DND-41 (cell line): ENCODE data around the gene APBB1IP.

Source experiments
- ATAC-seq: fragments of 200-7000 bp; cut with Tn5 transposase; 3 replicates; pipeline ENCODE4 v1.9.1; 2021; ENCODE audit warnings: low read depth; ENCODE audit not compliant: insufficient read depth
- DNase-seq: peaks from one replicate; pipeline ENCODE4 v3.0.0-alpha.2; 2020
- H2AFZ ChIP-seq: 2 replicates; pipeline ENCODE4 v1.6.0; 2012; ENCODE audit warnings: low read depth, low read length
- H3K27ac ChIP-seq: 2 replicates; pipeline ENCODE4 v1.5.1; 2012; ENCODE audit warnings: low read length, inconsistent platforms
- H3K27me3 ChIP-seq: fragments of 200-600 bp; sonication (generic); 2 replicates; pipeline ENCODE4 v1.6.0; 2012; ENCODE audit warnings: low read length, mild to moderate bottlenecking, inconsistent platforms; ENCODE audit not compliant: insufficient read depth, poor library complexity
- H3K36me3 ChIP-seq: 2 replicates; pipeline ENCODE4 v1.5.1; 2012; ENCODE audit warnings: low read length, inconsistent platforms; ENCODE audit not compliant: insufficient read depth
- H3K4me1 ChIP-seq: 2 replicates; pipeline ENCODE4 v1.5.1; 2012; ENCODE audit warnings: mild to moderate bottlenecking, low read length; ENCODE audit not compliant: insufficient read depth
- H3K4me2 ChIP-seq: 2 replicates; pipeline ENCODE4 v1.6.0; 2012; ENCODE audit warnings: mild to moderate bottlenecking, moderate library complexity, low read length, inconsistent platforms; ENCODE audit not compliant: insufficient read depth
- H3K4me3 ChIP-seq, 2 experiments: fragments of 200-600 bp in 1 of 2; shearing (Covaris generic) in 1 of 2; 2 replicates each; pipeline ENCODE4 v1.5.1; 2012 to 2016; ENCODE audit warnings: inconsistent platforms in 2 of 2, low read length in 2 of 2, mild to moderate bottlenecking in 2 of 2, low read depth in 1 of 2, moderate library complexity in 1 of 2
- H3K79me2 ChIP-seq: 2 replicates; pipeline ENCODE4 v1.6.0; 2012; ENCODE audit warnings: low read length, inconsistent platforms; ENCODE audit not compliant: insufficient read depth
- H3K9ac ChIP-seq: 2 replicates; pipeline ENCODE4 v1.6.0; 2012; ENCODE audit warnings: low read depth, mild to moderate bottlenecking, inconsistent platforms, low read length, moderate library complexity
- H3K9me3 ChIP-seq: 2 replicates; pipeline ENCODE4 v1.5.1; 2012; ENCODE audit warnings: low read length, moderate library complexity, mild to moderate bottlenecking, inconsistent platforms; ENCODE audit not compliant: insufficient read depth, severe bottlenecking
- H4K20me1 ChIP-seq: 2 replicates; pipeline ENCODE4 v1.6.0; 2012; ENCODE audit warnings: low read length; ENCODE audit not compliant: insufficient read depth
- EZH2 ChIP-seq: IDR thresholded peaks from 3 replicates; pipeline ENCODE4 v1.6.1; 2012; ENCODE audit warnings: borderline replicate concordance, low read depth, mild to moderate bottlenecking, moderate library complexity, low read length, inconsistent platforms; ENCODE audit not compliant: severe bottlenecking
- TF ChIP-seq, protein P1 (sequence below): IDR thresholded peaks from 2 replicates; pipeline ENCODE4 v1.5.1; 2012; ENCODE audit warnings: borderline replicate concordance, low read length, moderate library complexity, mild to moderate bottlenecking; ENCODE audit not compliant: poor library complexity, severe bottlenecking; ENCODE audit errors: extremely low read depth

Gene APBB1IP

DNA sequence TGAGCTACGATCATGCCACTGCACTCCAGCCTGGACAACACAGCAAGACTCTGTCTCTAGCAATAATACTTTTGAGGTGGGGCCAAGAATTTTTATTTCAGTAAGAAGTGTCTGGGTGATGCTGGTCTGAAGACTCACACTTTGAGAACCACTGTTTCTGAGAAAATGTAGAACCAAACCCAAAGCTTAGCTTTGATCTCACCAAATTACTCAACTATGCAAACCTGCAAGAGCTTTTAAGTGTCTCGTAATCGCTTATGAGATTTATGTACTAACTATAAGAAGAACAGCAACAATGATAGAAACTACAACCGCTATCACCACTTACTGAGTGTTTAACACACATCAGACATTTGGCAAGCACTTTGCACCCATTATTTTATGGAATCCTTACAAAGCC lies 29.5 kb downstream of the APBB1IP start:
- Histone ChIP-seq H3K4me2 (no peak overlapping the region), H3K79me2 (peaks cover 91% of the 10 kb centered on the region), H3K4me1 (peaks cover 78% of the 10 kb centered on the region), H3K27ac (peak overlapping the region; percentile 70), H3K9me3 (no peaks in the 10 kb centered on the region), H3K27me3 (no peaks in the 10 kb centered on the region), H3K36me3 (peaks cover 40% of the 10 kb centered on the region), H3K9ac (no peak overlapping the region), H3K4me3 (no peak overlapping the region), H4K20me1 (peaks cover 34% of the 10 kb centered on the region), H2AFZ (no peak overlapping the region)
- DNase-seq (no peak), ATAC-seq (no peak)
- TF ChIP-seq, protein P1, sequence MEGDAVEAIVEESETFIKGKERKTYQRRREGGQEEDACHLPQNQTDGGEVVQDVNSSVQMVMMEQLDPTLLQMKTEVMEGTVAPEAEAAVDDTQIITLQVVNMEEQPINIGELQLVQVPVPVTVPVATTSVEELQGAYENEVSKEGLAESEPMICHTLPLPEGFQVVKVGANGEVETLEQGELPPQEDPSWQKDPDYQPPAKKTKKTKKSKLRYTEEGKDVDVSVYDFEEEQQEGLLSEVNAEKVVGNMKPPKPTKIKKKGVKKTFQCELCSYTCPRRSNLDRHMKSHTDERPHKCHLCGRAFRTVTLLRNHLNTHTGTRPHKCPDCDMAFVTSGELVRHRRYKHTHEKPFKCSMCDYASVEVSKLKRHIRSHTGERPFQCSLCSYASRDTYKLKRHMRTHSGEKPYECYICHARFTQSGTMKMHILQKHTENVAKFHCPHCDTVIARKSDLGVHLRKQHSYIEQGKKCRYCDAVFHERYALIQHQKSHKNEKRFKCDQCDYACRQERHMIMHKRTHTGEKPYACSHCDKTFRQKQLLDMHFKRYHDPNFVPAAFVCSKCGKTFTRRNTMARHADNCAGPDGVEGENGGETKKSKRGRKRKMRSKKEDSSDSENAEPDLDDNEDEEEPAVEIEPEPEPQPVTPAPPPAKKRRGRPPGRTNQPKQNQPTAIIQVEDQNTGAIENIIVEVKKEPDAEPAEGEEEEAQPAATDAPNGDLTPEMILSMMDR: no peak
- no peak for TF ChIP-seq EZH2

DNA sequence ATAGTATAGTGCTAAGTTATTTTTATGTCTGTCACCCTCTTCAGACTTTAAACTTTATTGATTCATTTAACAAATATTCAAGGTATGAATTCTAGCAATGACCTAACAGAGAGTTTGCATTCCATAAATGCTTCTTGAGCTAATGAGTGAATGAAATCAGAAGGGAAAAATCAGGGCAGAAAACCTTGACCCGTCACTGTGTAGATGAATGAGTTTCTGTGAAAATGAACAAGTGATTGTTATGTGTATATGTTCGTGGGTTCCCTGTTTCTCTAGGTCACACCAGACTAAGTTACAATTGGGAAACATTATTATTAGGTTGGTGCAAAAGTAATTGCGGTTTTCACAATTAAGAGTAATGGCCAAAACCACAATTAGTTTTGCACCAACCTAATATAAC lies 30.1 kb downstream of the APBB1IP start:
- Histone ChIP-seq H3K27ac (peak overlapping the region; percentile 95), H3K79me2 (peaks cover 91% of the 10 kb centered on the region), H3K4me1 (peaks cover 79% of the 10 kb centered on the region), H4K20me1 (peaks cover 29% of the 10 kb centered on the region; the same call in 1 of the 2 replicates), H3K9ac (peak overlapping the region; percentile 41), H3K9me3 (no peaks in the 10 kb centered on the region), H3K4me3 (peak overlapping the region in 1 of 2 experiments; percentile 35; a peak in 2 of 4 replicates), H3K27me3 (no peaks in the 10 kb centered on the region), H2AFZ (no peak overlapping the region), H3K4me2 (peak overlapping the region; percentile 58), H3K36me3 (peaks cover 34% of the 10 kb centered on the region)
- TF ChIP-seq, protein P1: no peak
- no peak for TF ChIP-seq EZH2
- 0 out of 3 replicates have a peak, but pooled peaks have one; percentile 1 for ATAC-seq
- no peak for DNase-seq

DNA sequence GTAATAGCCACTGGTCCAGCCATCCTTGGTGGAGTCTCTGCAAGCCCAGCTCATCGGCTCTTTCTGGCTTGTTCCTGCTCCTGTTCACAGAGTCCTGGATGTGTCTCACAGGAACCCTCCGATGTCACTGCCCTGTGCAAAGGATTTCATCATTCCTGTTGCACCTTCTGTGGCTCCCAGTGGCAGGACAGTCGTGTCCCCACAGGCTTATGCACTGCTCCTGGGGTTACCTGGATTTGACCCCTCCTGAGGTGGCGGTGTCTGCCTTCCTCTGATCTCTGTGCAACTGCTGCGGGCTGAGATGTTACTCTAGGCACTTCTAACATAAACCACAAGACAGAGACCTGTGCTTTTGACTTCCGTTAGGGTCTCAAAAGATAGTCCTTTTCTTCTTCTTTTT lies 30.6 kb downstream of the APBB1IP start:
- Histone ChIP-seq H3K4me3 (peak overlapping the region in 1 of 2 experiments; percentile 35; a peak in 2 of 4 replicates), H3K27me3 (no peaks in the 10 kb centered on the region), H3K9me3 (no peaks in the 10 kb centered on the region), H4K20me1 (peaks cover 26% of the 10 kb centered on the region; the same call in 1 of the 2 replicates), H3K4me1 (peaks cover 81% of the 10 kb centered on the region), H3K9ac (peak overlapping the region; percentile 41), H3K36me3 (peaks cover 33% of the 10 kb centered on the region), H3K79me2 (peaks cover 91% of the 10 kb centered on the region), H3K27ac (peak overlapping the region; percentile 95), H3K4me2 (peak overlapping the region; percentile 58), H2AFZ (no peak overlapping the region)
- DNase-seq (peak; percentile 84), ATAC-seq (peak; percentile 95)
- TF ChIP-seq EZH2: no peak
- TF ChIP-seq, protein P1: peak; percentile 51

DNA sequence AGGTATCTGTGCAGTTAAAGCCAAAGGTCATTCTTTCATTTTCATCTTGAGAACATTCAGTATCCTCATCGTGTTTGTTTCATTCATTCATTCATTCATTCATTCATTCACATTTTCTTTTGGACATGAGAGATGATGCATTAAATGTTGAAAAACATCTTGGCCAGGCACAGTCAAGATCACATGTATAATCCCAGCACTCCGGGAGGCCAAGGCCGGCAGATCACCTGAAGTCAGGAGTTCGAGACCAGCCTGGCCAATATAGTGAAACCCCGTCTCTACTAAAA lies 34.3 kb downstream of the APBB1IP start:
- no peak overlapping the region for H2AFZ ChIP-seq
- H3K4me2 ChIP-seq: no peak overlapping the region
- no peak overlapping the region for H3K4me3 ChIP-seq
- peaks cover 27% of the 10 kb centered on the region for H3K36me3 ChIP-seq
- H3K27ac ChIP-seq: peak overlapping the region; percentile 58
- no peaks in the 10 kb centered on the region for H3K27me3 ChIP-seq
- no peak for ATAC-seq
- H3K9me3 ChIP-seq: no peaks in the 10 kb centered on the region
- H3K79me2 ChIP-seq: peaks cover 93% of the 10 kb centered on the region
- H3K9ac ChIP-seq: no peak overlapping the region
- H3K4me1 ChIP-seq: peaks cover 99% of the 10 kb centered on the region
- TF ChIP-seq EZH2: no peak
- TF ChIP-seq, protein P1: no peak
- peaks cover 21% of the 10 kb centered on the region; the same call in 1 of the 2 replicates for H4K20me1 ChIP-seq
- DNase-seq: no peak
